SK-N-MC (cell line): ENCODE results near the gene CDH12.

Experiments used
- EZH2 ChIP-seq: fragments of 200-600 bp; sonication (generic); IDR thresholded peaks from one replicate; pipeline ENCODE4 v1.6.1; 2017; ENCODE audit warnings: antibody characterized with exemption
- FOXP2 ChIP-seq: optimal IDR thresholded peaks from 2 replicates; pipeline ENCODE3; 2011; ENCODE audit warnings: mild to moderate bottlenecking, moderate library complexity; ENCODE audit not compliant: insufficient read depth; ENCODE audit errors: extremely low read length, control extremely low read depth
- POLR2AphosphoS5 ChIP-seq: IDR thresholded peaks from 2 replicates; pipeline ENCODE4 v1.6.1; 2012; ENCODE audit warnings: mild to moderate bottlenecking, low read depth, low read length, borderline replicate concordance

- TF ChIP-seq POLR2AphosphoS5, result no peak
- TF ChIP-seq FOXP2, result no peak
- TF ChIP-seq EZH2, result no peak
These were observed 509.1 kb downstream of the CDH12 start for GRCh38 chr5:22344000-22344399.
